Osteoblast (primary cell): ENCODE measurements around the gene R3HDM2. TPM values are rescaled to one million over a fixed set of nuclear protein-coding genes. Genes with fewer than 3 reads are reported as not detected.

ENCODE experiments used
- DNase-seq: peaks from one replicate; pipeline ENCODE4 v3.0.0; 2011; ENCODE audit warnings: low spot score, mixed read lengths; ENCODE audit not compliant: insufficient read length; ENCODE audit errors: missing footprints
- H2AFZ ChIP-seq: 2 replicates; pipeline ENCODE4 v1.6.0; 2011; ENCODE audit warnings: mild to moderate bottlenecking, low read length
- H3K27ac ChIP-seq: 2 replicates; pipeline ENCODE4 v1.5.1; 2011; ENCODE audit warnings: mild to moderate bottlenecking, low read depth, low read length, moderate library complexity
- H3K27me3 ChIP-seq: 2 replicates; pipeline ENCODE4 v1.6.0; 2012; ENCODE audit warnings: mild to moderate bottlenecking, control low read depth, inconsistent platforms, low read length, moderate library complexity; ENCODE audit not compliant: insufficient read depth
- H3K36me3 ChIP-seq: 2 replicates; pipeline ENCODE4 v1.5.1; 2011; ENCODE audit warnings: mild to moderate bottlenecking, low read length, control low read depth, moderate library complexity; ENCODE audit not compliant: insufficient read depth
- H3K4me1 ChIP-seq: 2 replicates; pipeline ENCODE4 v1.5.1; 2011; ENCODE audit warnings: mild to moderate bottlenecking, low read length, control low read depth, moderate library complexity; ENCODE audit not compliant: insufficient read depth
- H3K4me2 ChIP-seq: 2 replicates; pipeline ENCODE4 v1.6.0; 2011; ENCODE audit warnings: mild to moderate bottlenecking, low read length; ENCODE audit not compliant: insufficient read depth
- H3K4me3 ChIP-seq: fragments of 200-600 bp; sonication (generic); 3 replicates; pipeline ENCODE4 v1.5.1; 2012; ENCODE audit warnings: mild to moderate bottlenecking, low read length, inconsistent platforms; ENCODE audit not compliant: insufficient read depth
- H3K79me2 ChIP-seq: 2 replicates; pipeline ENCODE4 v1.6.0; 2012; ENCODE audit warnings: mild to moderate bottlenecking, low read length, control low read depth, inconsistent platforms; ENCODE audit not compliant: insufficient read depth
- H3K9me3 ChIP-seq: 2 replicates; pipeline ENCODE4 v1.5.1; 2011; ENCODE audit warnings: low read depth, low read length, control low read depth
- H4K20me1 ChIP-seq: 2 replicates; pipeline ENCODE4 v1.6.0; 2012; ENCODE audit warnings: mild to moderate bottlenecking, low read length, control low read depth; ENCODE audit not compliant: insufficient read depth
- CTCF ChIP-seq: IDR thresholded peaks from 2 replicates; pipeline ENCODE4 v1.5.1; 2011; ENCODE audit warnings: mild to moderate bottlenecking, low read depth, low read length, moderate library complexity; ENCODE audit errors: extremely low read depth
- total RNA-seq: library from RNA; depleted of rRNA; stranded (reverse); fragments of >200 nt; gene quantifications from 2 replicates; pipeline ENCODE4 v1.2.3, GENCODE V29; 2012

Gene R3HDM2
- total RNA-seq, 1 donor, result 23.2 TPM

- Histone ChIP-seq H4K20me1 (no peaks in the 10 kb centered on the region), H3K79me2 (no peaks in the 10 kb centered on the region), H3K4me2 (no peak overlapping the region), H3K36me3 (no peaks in the 10 kb centered on the region), H3K9me3 (no peaks in the 10 kb centered on the region), H3K4me3 (no peak overlapping the region), H3K27ac (no peak overlapping the region), H3K27me3 (peaks cover 76% of the 10 kb centered on the region), H3K4me1 (no peaks in the 10 kb centered on the region), H2AFZ (no peak overlapping the region)
- DNase-seq, result peak; percentile 74
- no peak for TF ChIP-seq CTCF
Observed at GRCh38 chr12:57473392-57473791, 42.5 kb upstream of the R3HDM2 start.

- H3K36me3 ChIP-seq, result no peaks in the 10 kb centered on the region
Observed at GRCh38 chr12:57472391-57472790, 41.5 kb upstream of the R3HDM2 start.

GRCh38 chr12:57471661-57472060 lies 40.8 kb upstream of the R3HDM2 start:
- Histone ChIP-seq H3K36me3 (no peaks in the 10 kb centered on the region), H3K27me3 (peaks cover 73% of the 10 kb centered on the region), H3K4me2 (no peak overlapping the region), H3K27ac (no peak overlapping the region), H3K9me3 (no peaks in the 10 kb centered on the region), H4K20me1 (no peaks in the 10 kb centered on the region), H3K4me1 (no peaks in the 10 kb centered on the region), H3K79me2 (no peaks in the 10 kb centered on the region), H2AFZ (no peak overlapping the region), H3K4me3 (no peak overlapping the region)
- no peak for TF ChIP-seq CTCF
- no peak for DNase-seq

More at GRCh38 chr12:57472391-57472790, 41.5 kb upstream of the R3HDM2 start:
- Histone ChIP-seq H3K4me3 (no peak overlapping the region), H4K20me1 (no peaks in the 10 kb centered on the region), H2AFZ (no peak overlapping the region), H3K27ac (no peak overlapping the region), H3K4me1 (no peaks in the 10 kb centered on the region), H3K4me2 (no peak overlapping the region), H3K27me3 (peaks cover 77% of the 10 kb centered on the region), H3K9me3 (no peaks in the 10 kb centered on the region), H3K79me2 (no peaks in the 10 kb centered on the region)
- TF ChIP-seq CTCF, result no peak
- DNase-seq, result no peak

GRCh38 chr12:57470970-57471656 lies 40.3 kb upstream of the R3HDM2 start:
- Histone ChIP-seq H3K4me1 (no peaks in the 10 kb centered on the region), H3K4me3 (no peak overlapping the region), H3K79me2 (no peaks in the 10 kb centered on the region), H3K36me3 (no peaks in the 10 kb centered on the region), H3K27me3 (peaks cover 68% of the 10 kb centered on the region), H3K27ac (no peak overlapping the region), H2AFZ (no peak overlapping the region), H3K4me2 (no peak overlapping the region), H4K20me1 (no peaks in the 10 kb centered on the region), H3K9me3 (no peaks in the 10 kb centered on the region)
- peak; percentile 79 for DNase-seq
- TF ChIP-seq CTCF, result no peak
